HCT116 (cell line): ENCODE results near the gene CCSAP. TPM values are rescaled to one million over a fixed set of nuclear protein-coding genes. Genes with fewer than 3 reads are reported as not detected.

ENCODE experiments used
- ATF3 ChIP-seq: IDR thresholded peaks from 2 replicates; pipeline ENCODE4 v1.6.1; 2012
- CBX3 ChIP-seq: IDR thresholded peaks from 2 replicates; pipeline ENCODE4 v1.6.1; 2012; ENCODE audit warnings: low read depth
- EZH2phosphoT487 ChIP-seq: fragments of 200-600 bp; IDR thresholded peaks from 2 replicates; pipeline ENCODE4 v1.6.1; 2018; ENCODE audit warnings: antibody characterized with exemption, borderline replicate concordance
- RAD21 ChIP-seq: IDR thresholded peaks from 2 replicates; pipeline ENCODE4 v1.6.1; 2012; ENCODE audit warnings: low read depth, mild to moderate bottlenecking
- REST ChIP-seq: IDR thresholded peaks from 2 replicates; pipeline ENCODE4 v1.6.1; 2012; ENCODE audit warnings: low read depth
- SP1 ChIP-seq: IDR thresholded peaks from 2 replicates; pipeline ENCODE4 v1.6.1; 2012; ENCODE audit warnings: low read depth
- TCF7L2 ChIP-seq: IDR thresholded peaks from 2 replicates; pipeline ENCODE4 v1.7.0; 2011; ENCODE audit warnings: borderline replicate concordance, inconsistent platforms; ENCODE audit not compliant: insufficient read depth, insufficient read length; ENCODE audit errors: extremely low read depth
- ZBTB33 ChIP-seq: IDR thresholded peaks from 2 replicates; pipeline ENCODE4 v1.6.1; 2011; ENCODE audit warnings: mild to moderate bottlenecking, low read length, moderate library complexity; ENCODE audit not compliant: insufficient replicate concordance; ENCODE audit errors: extremely low read depth
- ZFX ChIP-seq: fragments of 450-650 bp; IDR thresholded peaks from 2 replicates; pipeline ENCODE4 v1.6.1; 2017
- total RNA-seq: library from RNA; stranded (reverse); gene quantifications from one replicate; pipeline ENCODE4 v1.2.1, GENCODE V29; 2021; ENCODE audit not compliant: unreplicated experiment

The CCSAP gene
- total RNA-seq, 1 experiment from 2014 or later = 10.9 TPM

- TF ChIP-seq REST = no peak
- no peak for TF ChIP-seq CBX3
- TF ChIP-seq RAD21 = no peak
- peak; percentile 82 for TF ChIP-seq ZFX
- TF ChIP-seq ATF3 = no peak
- TF ChIP-seq TCF7L2 = no peak
- no peak for TF ChIP-seq ZBTB33
- TF ChIP-seq EZH2phosphoT487 = no peak
- peak; percentile 37; the same call in 1 of the 2 replicates for TF ChIP-seq SP1
- TF ChIP-seq, all 23 proteins: peak for 7
Observed at GRCh38 chr1:229341774-229342655, 832 bp downstream of the CCSAP start (continued).
